Kidney epithelial cell (primary cell): ENCODE results near the gene PKD2L1. TPM values are rescaled to one million over a fixed set of nuclear protein-coding genes. Genes with fewer than 3 reads are reported as not detected.

Source experiments
- DNase-seq: peaks from one replicate; pipeline ENCODE4 v3.0.0-alpha.2; 2010; ENCODE audit warnings: low read depth
- H3K27me3 ChIP-seq: 2 replicates; pipeline ENCODE4 v1.6.0; 2011; ENCODE audit warnings: low read length; ENCODE audit not compliant: control insufficient read depth, insufficient read depth
- H3K36me3 ChIP-seq: 2 replicates; pipeline ENCODE4 v1.5.1; 2011; ENCODE audit warnings: low read length; ENCODE audit not compliant: control insufficient read depth, insufficient read depth
- H3K4me3 ChIP-seq: 2 replicates; pipeline ENCODE4 v1.5.1; 2011; ENCODE audit warnings: low read depth, mild to moderate bottlenecking, control low read depth, low read length
- CTCF ChIP-seq: IDR thresholded peaks from 2 replicates; pipeline ENCODE4 v1.5.1; 2011; ENCODE audit warnings: mild to moderate bottlenecking, moderate library complexity, low read length, control low read depth, inconsistent platforms; ENCODE audit not compliant: insufficient read depth, poor library complexity, severe bottlenecking
- total RNA-seq: library from RNA; depleted of rRNA; stranded (reverse); fragments of >200 nt; gene quantifications from 2 replicates; pipeline ENCODE4 v1.2.3, GENCODE V29; 2015

PKD2L1 gene
- total RNA-seq, 1 donor from 2014 or later: not detected

GRCh38 chr10:100319707-100320402 lies 10.2 kb downstream of the PKD2L1 start:
- no peaks in the 10 kb centered on the region for H3K36me3 ChIP-seq
- no peak for TF ChIP-seq CTCF
- peaks cover 2% of the 10 kb centered on the region for H3K27me3 ChIP-seq
- H3K4me3 ChIP-seq: no peak overlapping the region
- DNase-seq: no peak

- no peaks in the 10 kb centered on the region for H3K36me3 ChIP-seq
- no peak for DNase-seq
- peaks cover 7% of the 10 kb centered on the region for H3K27me3 ChIP-seq
- no peak overlapping the region for H3K4me3 ChIP-seq
- TF ChIP-seq CTCF: no peak
Measured at GRCh38 chr10:100318207-100318606, 11.8 kb downstream of the PKD2L1 start.

GRCh38 chr10:100315615-100316014 lies 14.4 kb downstream of the PKD2L1 start:
- H3K36me3 ChIP-seq: no peaks in the 10 kb centered on the region
- no peak overlapping the region for H3K4me3 ChIP-seq
- no peak for TF ChIP-seq CTCF
- DNase-seq: no peak
- H3K27me3 ChIP-seq: peaks cover 8% of the 10 kb centered on the region

- Histone ChIP-seq H3K4me3 (no peak overlapping the region), H3K27me3 (peaks cover 8% of the 10 kb centered on the region), H3K36me3 (no peaks in the 10 kb centered on the region)
- no peak for TF ChIP-seq CTCF
- DNase-seq: no peak
Measured at GRCh38 chr10:100311298-100311697, 18.7 kb downstream of the PKD2L1 start.

- Histone ChIP-seq H3K27me3 (peaks cover 8% of the 10 kb centered on the region), H3K36me3 (no peaks in the 10 kb centered on the region), H3K4me3 (no peak overlapping the region)
- no peak for TF ChIP-seq CTCF
- no peak for DNase-seq
Measured at GRCh38 chr10:100307684-100308083, 22.3 kb downstream of the PKD2L1 start.

- no peaks in the 10 kb centered on the region for H3K36me3 ChIP-seq
- no peak for TF ChIP-seq CTCF
- H3K4me3 ChIP-seq: no peak overlapping the region
- peaks cover 8% of the 10 kb centered on the region for H3K27me3 ChIP-seq
- DNase-seq: no peak
Measured at GRCh38 chr10:100306861-100307260, 23.2 kb downstream of the PKD2L1 start.
